HEK293 (cell line): ENCODE measurements around the gene TRIM26.

Experiments
- CTCF ChIA-PET: fragments of 350-600 bp; formaldehyde crosslinking; extraction: SDS; loops from one replicate; lab custom pipeline; 2021; ENCODE audit warnings: antibody characterized with exemption; lab: Yijun Ruan, JAX
- POLR2A ChIA-PET: fragments of 300-600 bp; formaldehyde crosslinking; extraction: SDS; loops from one replicate; lab custom pipeline; 2020; ENCODE audit warnings: antibody characterized with exemption, inconsistent platforms; lab: Yijun Ruan, JAX
- H3K27ac ChIP-seq: fragments of 200-500 bp; sonication (Bioruptor generic); 2 replicates; pipeline ENCODE4 v1.5.1; 2014; ENCODE audit warnings: low read depth, low read length, control low read depth, inconsistent platforms; ENCODE audit errors: extremely low read depth
- H3K36me3 ChIP-seq, 2 experiments: fragments of 200-500 bp in 1 of 2; sonication (Bioruptor generic) in 1 of 2; 1 replicate in 1 of 2; 2 replicates in 1 of 2; pipeline ENCODE4 v1.5.1; 2014 to 2017; ENCODE audit warnings: inconsistent platforms in 2 of 2, low read length in 2 of 2; ENCODE audit not compliant: control insufficient read depth in 2 of 2, insufficient read depth in 1 of 2
- H3K4me1 ChIP-seq: fragments of 200-500 bp; sonication (Bioruptor generic); 2 replicates; pipeline ENCODE4 v1.5.1; 2014; ENCODE audit warnings: mild to moderate bottlenecking, low read length, inconsistent platforms; ENCODE audit not compliant: control insufficient read depth, insufficient read depth
- H3K4me3 ChIP-seq: 2 replicates; pipeline ENCODE4 v1.5.1; 2011; ENCODE audit warnings: low read depth, mild to moderate bottlenecking, control low read depth, low read length, moderate library complexity
- H3K9me3 ChIP-seq: fragments of 200-500 bp; sonication (Bioruptor generic); 2 replicates; pipeline ENCODE4 v1.5.1; 2014; ENCODE audit warnings: low read depth, low read length, inconsistent platforms; ENCODE audit not compliant: control insufficient read depth, insufficient read depth
- HOXC10 ChIP-seq: sonication (generic); formaldehyde crosslinking; IDR thresholded peaks from 2 replicates; pipeline ENCODE4 v1.8.1; 2023; ENCODE audit warnings: mild to moderate bottlenecking, missing genetic modification reagents
- IKZF3 ChIP-seq: fragments of 450-650 bp; IDR thresholded peaks from 2 replicates; pipeline ENCODE4 v1.5.0; 2018; ENCODE audit warnings: missing biosample characterization, mild to moderate bottlenecking, missing genetic modification characterization, moderate library complexity
- KLF1 ChIP-seq: fragments of 450-650 bp; formaldehyde crosslinking; IDR thresholded peaks from 2 replicates; pipeline ENCODE4 v1.5.1; 2016; ENCODE audit warnings: missing biosample characterization, missing genetic modification characterization
- KLF16 ChIP-seq: fragments of 450-650 bp; formaldehyde crosslinking; IDR thresholded peaks from 2 replicates; pipeline ENCODE4 v1.5.1; 2017; ENCODE audit warnings: missing biosample characterization, missing genetic modification characterization
- KLF7 ChIP-seq: fragments of 450-650 bp; formaldehyde crosslinking; IDR thresholded peaks from 2 replicates; pipeline ENCODE4 v1.5.1; 2016; ENCODE audit warnings: missing biosample characterization, missing genetic modification characterization, borderline replicate concordance
- KLF8 ChIP-seq: fragments of 450-650 bp; formaldehyde crosslinking; IDR thresholded peaks from 2 replicates; pipeline ENCODE4 v1.5.1; 2016; ENCODE audit warnings: missing biosample characterization, missing genetic modification characterization
- KLF9 ChIP-seq: fragments of 450-650 bp; formaldehyde crosslinking; IDR thresholded peaks from 2 replicates; pipeline ENCODE4 v1.5.1; 2016; ENCODE audit warnings: missing biosample characterization, missing genetic modification characterization, low read depth
- OVOL3 ChIP-seq: fragments of 450-650 bp; formaldehyde crosslinking; IDR thresholded peaks from 2 replicates; pipeline ENCODE4 v1.5.1; 2016; ENCODE audit warnings: missing biosample characterization, missing genetic modification characterization
- PRDM1 ChIP-seq: fragments of 450-650 bp; formaldehyde crosslinking; IDR thresholded peaks from 2 replicates; pipeline ENCODE4; 2016; ENCODE audit warnings: missing biosample characterization, missing genetic modification characterization
- PRDM10 ChIP-seq: fragments of 450-650 bp; formaldehyde crosslinking; IDR thresholded peaks from 2 replicates; pipeline ENCODE4 v1.5.1; 2016; ENCODE audit warnings: missing biosample characterization, missing genetic modification characterization
- PRDM6 ChIP-seq: fragments of 450-650 bp; formaldehyde crosslinking; IDR thresholded peaks from 2 replicates; pipeline ENCODE4 v1.5.1; 2017; ENCODE audit warnings: missing biosample characterization, missing genetic modification characterization
- WT1 ChIP-seq: fragments of 450-650 bp; formaldehyde crosslinking; IDR thresholded peaks from 2 replicates; pipeline ENCODE4 v1.5.1; 2016; ENCODE audit warnings: missing biosample characterization, missing genetic modification characterization
- YY2 ChIP-seq: fragments of 450-650 bp; formaldehyde crosslinking; IDR thresholded peaks from 2 replicates; pipeline ENCODE4 v1.5.1; 2016; ENCODE audit warnings: missing biosample characterization, missing genetic modification characterization
- ZNF140 ChIP-seq: fragments of 450-650 bp; formaldehyde crosslinking; IDR thresholded peaks from 2 replicates; pipeline ENCODE4 v1.5.1; 2016; ENCODE audit warnings: missing biosample characterization, missing genetic modification characterization
- ZNF24 ChIP-seq: fragments of 450-650 bp; formaldehyde crosslinking; IDR thresholded peaks from 2 replicates; pipeline ENCODE4 v1.5.1; 2016; ENCODE audit warnings: missing biosample characterization, missing genetic modification characterization
- ZNF248 ChIP-seq: fragments of 450-650 bp; formaldehyde crosslinking; IDR thresholded peaks from 2 replicates; pipeline ENCODE4 v1.5.1; 2017; ENCODE audit warnings: missing biosample characterization, missing genetic modification characterization
- ZNF561 ChIP-seq: fragments of 450-650 bp; IDR thresholded peaks from 2 replicates; pipeline ENCODE4 v1.5.1; 2018; ENCODE audit warnings: missing biosample characterization, missing genetic modification characterization, borderline replicate concordance
- ZNF610 ChIP-seq: fragments of 450-650 bp; formaldehyde crosslinking; IDR thresholded peaks from 2 replicates; pipeline ENCODE4 v1.5.1; 2016; ENCODE audit warnings: missing biosample characterization, missing genetic modification characterization, borderline replicate concordance
- ZNF624 ChIP-seq: fragments of 450-650 bp; formaldehyde crosslinking; IDR thresholded peaks from 2 replicates; pipeline ENCODE4 v1.5.1; 2017; ENCODE audit warnings: missing biosample characterization, missing genetic modification characterization
- ZNF629 ChIP-seq: fragments of 450-650 bp; formaldehyde crosslinking; IDR thresholded peaks from 2 replicates; pipeline ENCODE4 v1.5.1; 2017; ENCODE audit warnings: missing biosample characterization, missing genetic modification characterization
- ZNF664 ChIP-seq: fragments of 450-650 bp; formaldehyde crosslinking; IDR thresholded peaks from 2 replicates; pipeline ENCODE4 v1.5.1; 2016; ENCODE audit warnings: missing biosample characterization, missing genetic modification characterization
- ZNF76 ChIP-seq: fragments of 450-650 bp; formaldehyde crosslinking; IDR thresholded peaks from 2 replicates; pipeline ENCODE4; 2016; ENCODE audit warnings: low read depth, missing biosample characterization, missing genetic modification characterization, borderline replicate concordance
- ZSCAN23 ChIP-seq: fragments of 450-650 bp; formaldehyde crosslinking; IDR thresholded peaks from 2 replicates; pipeline ENCODE4 v1.5.1; 2016; ENCODE audit warnings: missing biosample characterization, missing genetic modification characterization
- TF ChIP-seq, protein P1 (sequence below): fragments of 450-650 bp; formaldehyde crosslinking; IDR thresholded peaks from 2 replicates; pipeline ENCODE4 v1.5.1; 2016; ENCODE audit warnings: missing biosample characterization, missing genetic modification characterization

The TRIM26 gene

GRCh38 chr6:30155520-30156261 lies 57.5 kb downstream of the TRIM26 start:
- TF ChIP-seq ZNF664 (tag by site-specific recombination), result peak; percentile 99
- TF ChIP-seq PRDM6 (tag by site-specific recombination), result peak; percentile 78; the same call in 1 of the 2 replicates
- TF ChIP-seq ZNF610 (tag by site-specific recombination), result no peak
- no peak for TF ChIP-seq OVOL3 (tag by site-specific recombination)
- no peak overlapping the region for H3K4me3 ChIP-seq
- no peaks in the 10 kb centered on the region for H3K9me3 ChIP-seq
- no peak overlapping the region; the same call in 1 of the 2 replicates for H3K27ac ChIP-seq
- H3K4me1 ChIP-seq, result peaks cover 27% of the 10 kb centered on the region
- no peaks in the 10 kb centered on the region for H3K36me3 ChIP-seq
- ChIA-PET POLR2A (interaction anchor here (0.7 kb wide), 1 partner anchor 52 kb away, joined by 4 read pairs; no protein-coding TSS in a partner anchor), CTCF (interaction anchor here (0.6 to 6.3 kb wide), 5 partner anchors 17 to 89 kb away, joined by 3 to 80 read pairs (median 5); partner anchors contain the start of gene PPP1R11)

DNA sequence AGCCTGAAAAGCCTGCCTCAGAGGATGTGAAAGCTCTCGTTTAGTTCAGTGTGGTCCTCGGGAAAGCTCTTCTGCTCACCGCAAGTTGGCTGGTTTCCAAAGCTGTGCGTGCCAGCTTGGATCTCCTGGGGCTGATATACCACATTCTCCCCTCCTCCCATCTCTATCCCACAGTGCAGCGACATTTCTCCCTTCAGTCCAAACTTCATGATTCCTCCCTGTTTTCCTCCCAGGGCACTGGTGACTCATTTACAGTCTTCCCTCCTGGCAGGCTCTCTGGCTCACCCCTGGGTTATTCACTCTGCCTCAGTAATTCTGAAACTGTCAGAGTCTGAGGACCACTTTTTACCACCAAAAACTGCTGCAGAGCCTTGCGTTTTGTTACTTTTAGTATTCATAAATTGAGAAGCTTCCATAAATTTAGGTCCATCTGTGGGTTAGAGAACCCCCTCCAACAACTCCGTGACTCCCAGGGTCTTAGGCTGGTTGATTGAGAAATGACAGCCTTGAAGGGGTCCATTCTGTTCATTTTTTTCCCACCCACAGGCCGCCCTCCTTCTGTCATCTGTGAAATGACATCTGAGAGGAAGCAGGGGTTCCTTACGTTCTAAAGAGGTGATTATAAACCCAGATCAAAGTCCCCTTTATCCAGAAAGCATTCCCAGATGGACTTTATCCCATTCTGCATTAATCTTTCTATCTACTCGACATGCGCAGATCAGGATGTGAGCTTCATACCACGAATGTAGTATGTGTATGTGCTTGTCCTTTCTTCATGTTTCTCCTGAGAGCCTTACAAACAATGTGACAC lies 58.3 kb downstream of the TRIM26 start:
- POLR2A ChIA-PET, result interaction anchor here (0.7 to 0.9 kb wide), 3 partner anchors 24 to 94 kb away, joined by 3 to 4 read pairs (median 4); partner anchors contain the start of gene POLR1H
- Histone ChIP-seq H3K9me3 (no peaks in the 10 kb centered on the region), H3K4me3 (no peak overlapping the region), H3K27ac (peak overlapping the region; percentile 67), H3K36me3 (no peaks in the 10 kb centered on the region), H3K4me1 (peaks cover 27% of the 10 kb centered on the region)
- CTCF ChIA-PET, result interaction anchor here (0.6 to 6.3 kb wide), 5 partner anchors 16 to 88 kb away, joined by 3 to 80 read pairs (median 5); partner anchors contain the start of gene PPP1R11
- peak; percentile 75 for TF ChIP-seq PRDM1 (tag by site-specific recombination)
- TF ChIP-seq YY2 (tag by site-specific recombination), result no peak
- no peak for TF ChIP-seq KLF9 (tag by site-specific recombination)
- TF ChIP-seq ZNF248 (tag by site-specific recombination), result no peak
- no peak for TF ChIP-seq ZNF561 (tag by site-specific recombination)
- TF ChIP-seq KLF16, result no peak
- TF ChIP-seq KLF1 (tag by site-specific recombination), result peak; percentile 56; the same call in 1 of the 2 replicates
- TF ChIP-seq ZNF140 (tag by site-specific recombination), result no peak
- TF ChIP-seq, protein P1, sequence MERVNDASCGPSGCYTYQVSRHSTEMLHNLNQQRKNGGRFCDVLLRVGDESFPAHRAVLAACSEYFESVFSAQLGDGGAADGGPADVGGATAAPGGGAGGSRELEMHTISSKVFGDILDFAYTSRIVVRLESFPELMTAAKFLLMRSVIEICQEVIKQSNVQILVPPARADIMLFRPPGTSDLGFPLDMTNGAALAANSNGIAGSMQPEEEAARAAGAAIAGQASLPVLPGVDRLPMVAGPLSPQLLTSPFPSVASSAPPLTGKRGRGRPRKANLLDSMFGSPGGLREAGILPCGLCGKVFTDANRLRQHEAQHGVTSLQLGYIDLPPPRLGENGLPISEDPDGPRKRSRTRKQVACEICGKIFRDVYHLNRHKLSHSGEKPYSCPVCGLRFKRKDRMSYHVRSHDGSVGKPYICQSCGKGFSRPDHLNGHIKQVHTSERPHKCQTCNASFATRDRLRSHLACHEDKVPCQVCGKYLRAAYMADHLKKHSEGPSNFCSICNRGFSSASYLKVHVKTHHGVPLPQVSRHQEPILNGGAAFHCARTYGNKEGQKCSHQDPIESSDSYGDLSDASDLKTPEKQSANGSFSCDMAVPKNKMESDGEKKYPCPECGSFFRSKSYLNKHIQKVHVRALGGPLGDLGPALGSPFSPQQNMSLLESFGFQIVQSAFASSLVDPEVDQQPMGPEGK (tag by site-specific recombination), result peak; percentile 94
- peak; percentile 100 for TF ChIP-seq WT1 (tag by site-specific recombination)
- TF ChIP-seq ZNF76, result peak; percentile 82
- TF ChIP-seq PRDM10 (tag by site-specific recombination), result peak; percentile 92
- TF ChIP-seq OVOL3 (tag by site-specific recombination), result peak; percentile 77; the same call in 1 of the 2 replicates
- no peak for TF ChIP-seq ZSCAN23 (tag by site-specific recombination)
- TF ChIP-seq ZNF624 (tag by site-specific recombination), result no peak
- TF ChIP-seq HOXC10 (CRISPR knock-in tag), result no peak
- TF ChIP-seq KLF7 (tag by site-specific recombination), result no peak
- TF ChIP-seq IKZF3, result peak; percentile 97
- TF ChIP-seq KLF8 (tag by site-specific recombination), result peak; percentile 82
- TF ChIP-seq ZNF629 (tag by site-specific recombination), result peak; percentile 82
- TF ChIP-seq ZNF24, result peak; percentile 68; the same call in 1 of the 2 replicates
